IMR-90 (cell line): ENCODE data around the gene TBC1D4. TPM values are rescaled to one million over a fixed set of nuclear protein-coding genes. Genes with fewer than 3 reads are reported as not detected.

Source experiments
- ATAC-seq: fragments of 200-7000 bp; cut with Tn5 transposase; 2 replicates; pipeline ENCODE4 v1.9.1; 2020; ENCODE audit warnings: low read depth, mild to moderate bottlenecking, moderate library complexity
- BruUV-seq: library from RNA; stranded (reverse); fragments of 400-500 nt; replicated peaks from 2 replicates; lab custom pipeline; 2021; lab: Mats Ljungman, UMichigan
- CTCF ChIA-PET: fragments of 300-600 bp; formaldehyde crosslinking; extraction: SDS; loops from one replicate; lab custom pipeline; 2021; ENCODE audit warnings: antibody characterized with exemption; lab: Yijun Ruan, JAX
- POLR2A ChIA-PET: fragments of 300-600 bp; sonication (Branson Sonifier 250); formaldehyde crosslinking; loops from one replicate; lab custom pipeline; 2022; ENCODE audit warnings: antibody characterized with exemption; ENCODE audit not compliant: unreplicated experiment; lab: Charles Lee
- DNase-seq: peaks from one replicate; pipeline ENCODE4 v3.0.0; 2013
- H2AFZ ChIP-seq: replicated peaks from 2 replicates; pipeline ENCODE3; 2013; ENCODE audit warnings: low read length, mild to moderate bottlenecking; ENCODE audit not compliant: poor library complexity
- H2AK5ac ChIP-seq: 2 replicates; pipeline ENCODE4 v1.6.1; 2013; ENCODE audit warnings: low read depth, low read length, inconsistent platforms
- H2AK9ac ChIP-seq: replicated peaks from 2 replicates; pipeline ENCODE3; 2013; ENCODE audit warnings: mild to moderate bottlenecking, low read depth, low read length, moderate library complexity; ENCODE audit not compliant: poor library complexity
- H2BK120ac ChIP-seq: 2 replicates; pipeline ENCODE4 v1.6.1; 2013; ENCODE audit warnings: low read depth, low read length, inconsistent platforms
- H2BK15ac ChIP-seq: 3 replicates; pipeline ENCODE4 v1.6.1; 2013; ENCODE audit warnings: low read depth, low read length, inconsistent platforms
- H2BK20ac ChIP-seq: 2 replicates; pipeline ENCODE4 v1.6.1; 2013; ENCODE audit warnings: low read depth, mild to moderate bottlenecking, inconsistent platforms, low read length, moderate library complexity
- H2BK5ac ChIP-seq: 2 replicates; pipeline ENCODE4 v1.6.1; 2013; ENCODE audit warnings: mild to moderate bottlenecking, low read depth, low read length, inconsistent platforms; ENCODE audit not compliant: poor library complexity, severe bottlenecking
- H3K14ac ChIP-seq: replicated peaks from 2 replicates; pipeline ENCODE4 v1.6.1; 2013; ENCODE audit warnings: low read depth, low read length, inconsistent platforms
- H3K18ac ChIP-seq: 2 replicates; pipeline ENCODE4 v1.6.1; 2013; ENCODE audit warnings: low read depth, low read length, control low read depth
- H3K23ac ChIP-seq: 2 replicates; pipeline ENCODE4 v1.6.1; 2013; ENCODE audit warnings: low read depth, low read length, inconsistent platforms
- H3K27ac ChIP-seq: 2 replicates; pipeline ENCODE4 v1.5.1; 2013; ENCODE audit warnings: mild to moderate bottlenecking, control low read depth, low read length; ENCODE audit not compliant: insufficient read depth
- H3K27me3 ChIP-seq: 2 replicates; pipeline ENCODE4 v1.6.1; 2013; ENCODE audit warnings: low read length; ENCODE audit not compliant: control insufficient read depth, insufficient read depth
- H3K36me3 ChIP-seq: 2 replicates; pipeline ENCODE4 v1.6.1; 2013; ENCODE audit warnings: low read length, mixed read lengths; ENCODE audit not compliant: control insufficient read depth, insufficient read depth
- H3K4ac ChIP-seq: 2 replicates; pipeline ENCODE4 v1.6.1; 2013; ENCODE audit warnings: low read depth, low read length, inconsistent platforms
- H3K4me1 ChIP-seq: 2 replicates; pipeline ENCODE4 v1.6.1; 2013; ENCODE audit warnings: low read length, mixed read lengths; ENCODE audit not compliant: control insufficient read depth, insufficient read depth
- H3K4me2 ChIP-seq: 2 replicates; pipeline ENCODE4 v1.6.1; 2013; ENCODE audit warnings: low read depth, mild to moderate bottlenecking, control low read depth, low read length, moderate library complexity
- H3K4me3 ChIP-seq: 2 replicates; pipeline ENCODE4 v1.5.1; 2013; ENCODE audit warnings: low read depth, mild to moderate bottlenecking, control low read depth, low read length, moderate library complexity; ENCODE audit not compliant: insufficient read depth
- H3K56ac ChIP-seq: 2 replicates; pipeline ENCODE4 v1.6.1; 2013; ENCODE audit warnings: low read length, inconsistent platforms; ENCODE audit not compliant: insufficient read depth; ENCODE audit errors: extremely low read depth
- H3K79me1 ChIP-seq, 2 experiments: 2 replicates each; pipeline ENCODE4 v1.6.1; 2013; ENCODE audit warnings: low read length in 2 of 2, inconsistent platforms in 1 of 2, low read depth in 1 of 2
- H3K9ac ChIP-seq: 2 replicates; pipeline ENCODE4 v1.6.1; 2013; ENCODE audit warnings: low read depth, low read length, control low read depth
- H3K9me1 ChIP-seq: 2 replicates; pipeline ENCODE4 v1.6.1; 2013; ENCODE audit warnings: low read length, inconsistent platforms; ENCODE audit not compliant: insufficient read depth
- H3K9me3 ChIP-seq: 2 replicates; pipeline ENCODE4 v1.6.1; 2013; ENCODE audit warnings: low read length; ENCODE audit not compliant: control insufficient read depth, insufficient read depth
- H4K20me1 ChIP-seq: 2 replicates; pipeline ENCODE4 v1.6.1; 2013; ENCODE audit warnings: low read length, inconsistent platforms; ENCODE audit not compliant: insufficient read depth
- H4K5ac ChIP-seq: 2 replicates; pipeline ENCODE4 v1.6.1; 2013; ENCODE audit warnings: mild to moderate bottlenecking, low read depth, low read length, control low read depth
- H4K8ac ChIP-seq, 2 experiments: 2 replicates each; pipeline ENCODE4 v1.6.1; 2013; ENCODE audit warnings: low read depth in 2 of 2, low read length in 2 of 2, control low read depth in 1 of 2, inconsistent platforms in 1 of 2
- H4K91ac ChIP-seq: 2 replicates; pipeline ENCODE4 v1.6.1; 2013; ENCODE audit warnings: low read depth, low read length, inconsistent platforms; ENCODE audit not compliant: insufficient read depth
- BHLHE40 ChIP-seq: fragments of 150-350 bp; IDR thresholded peaks from 2 replicates; pipeline ENCODE4 v1.6.1; 2016; ENCODE audit warnings: mild to moderate bottlenecking, low read depth, low read length
- CEBPB ChIP-seq: IDR thresholded peaks from 2 replicates; pipeline ENCODE4 v1.6.1; 2012; ENCODE audit warnings: low read depth, low read length, improper control_type of control experiment
- CHD1 ChIP-seq: IDR thresholded peaks from 2 replicates; pipeline ENCODE4 v1.6.1; 2012; ENCODE audit warnings: low read depth, low read length, improper control_type of control experiment
- FOS ChIP-seq: fragments of 150-350 bp; IDR thresholded peaks from 2 replicates; pipeline ENCODE4 v1.6.1; 2016; ENCODE audit warnings: low read depth, low read length
- MAFK ChIP-seq: IDR thresholded peaks from 2 replicates; pipeline ENCODE4 v1.6.1; 2012; ENCODE audit warnings: low read depth, low read length, improper control_type of control experiment
- MAZ ChIP-seq: IDR thresholded peaks from 2 replicates; pipeline ENCODE4 v1.6.1; 2012; ENCODE audit warnings: low read depth, mild to moderate bottlenecking, low read length, improper control_type of control experiment, moderate library complexity, borderline replicate concordance
- MXI1 ChIP-seq: IDR thresholded peaks from 2 replicates; pipeline ENCODE4 v1.6.1; 2012; ENCODE audit warnings: low read depth, mild to moderate bottlenecking, low read length, moderate library complexity, borderline replicate concordance
- NFE2L2 ChIP-seq: fragments of 150-350 bp; IDR thresholded peaks from 2 replicates; pipeline ENCODE4 v1.6.1; 2016; ENCODE audit warnings: low read depth, mild to moderate bottlenecking, low read length
- POLR2A ChIP-seq: IDR thresholded peaks from 2 replicates; pipeline ENCODE4 v1.6.1; 2012; ENCODE audit warnings: mild to moderate bottlenecking, low read depth, low read length
- RAD21 ChIP-seq: IDR thresholded peaks from 2 replicates; pipeline ENCODE4 v1.6.1; 2012; ENCODE audit warnings: low read length, improper control_type of control experiment
- RCOR1 ChIP-seq: IDR thresholded peaks from 2 replicates; pipeline ENCODE4 v1.6.1; 2012; ENCODE audit warnings: mild to moderate bottlenecking, low read length, improper control_type of control experiment; ENCODE audit not compliant: insufficient replicate concordance
- RFX5 ChIP-seq: IDR thresholded peaks from 2 replicates; pipeline ENCODE4 v1.8.0; 2012; ENCODE audit warnings: low read depth, mild to moderate bottlenecking, low read length, moderate library complexity
- SMC3 ChIP-seq: fragments of 150-350 bp; IDR thresholded peaks from 2 replicates; pipeline ENCODE4 v1.6.1; 2016; ENCODE audit warnings: low read depth, mild to moderate bottlenecking, antibody characterized with exemption, low read length, moderate library complexity
- WGBS, 2 experiments: methylation state at CpG; one replicate each; pipeline versions ENCODE4 v1.1.5 to v1.1.7; 2013; ENCODE audit warnings: missing lambda C conversion rate in 2 of 2; ENCODE audit not compliant: insufficient read length in 1 of 2; ENCODE audit errors: extremely low coverage in 2 of 2; 5-methylcytosine and 5-hydroxymethylcytosine counted together
- dilution Hi-C: fragments of 300-500 bp; cut with HindIII; formaldehyde crosslinking; loops from one replicate; pipeline ENCODE4 v1.14.3; 2018; ENCODE audit warnings: low sequenced_read_pairs; ENCODE audit not compliant: unreplicated experiment
- in situ Hi-C: fragments of 300-500 bp; cut with MboI; formaldehyde crosslinking; loops from 3 replicates; pipeline ENCODE4 v1.14.3; 2019; ENCODE audit warnings: low sequenced_read_pairs, inconsistent platforms, mixed read lengths
- intact Hi-C: fragments of 100-400 bp; cut with micrococcal nuclease; formaldehyde crosslinking; loops from 2 replicates; pipeline ENCODE4 v1.10.0; 2022
- polyA plus RNA-seq, 3 experiments: library from polyadenylated mRNA; depleted of rRNA; stranded (reverse); fragments of >200 nt; gene quantifications; 2 replicates each; pipeline ENCODE4 v1.2.3, GENCODE V29; 2012; ENCODE audit warnings: low replicate concordance in 1 of 3
- total RNA-seq: library from RNA; depleted of rRNA; stranded (reverse); fragments of >200 nt; gene quantifications from 2 replicates; pipeline ENCODE4 v1.2.3, GENCODE V29; 2012
- TF ChIP-seq, protein P1 (sequence below): conservative IDR thresholded peaks from 2 replicates; pipeline ENCODE4 v1.5.1; 2012; ENCODE audit warnings: mild to moderate bottlenecking, low read depth, low read length, improper control_type of control experiment
- TF ChIP-seq, protein P2 (sequence below): fragments of 150-350 bp; IDR thresholded peaks from 2 replicates; pipeline ENCODE4 v1.6.1; 2017; ENCODE audit warnings: mild to moderate bottlenecking, antibody characterized with exemption, low read length, low read depth
- TF ChIP-seq, protein P3 (sequence below): fragments of 150-350 bp; IDR thresholded peaks from 2 replicates; pipeline ENCODE4 v1.6.1; 2016; ENCODE audit warnings: low read depth, mild to moderate bottlenecking, low read length, moderate library complexity, borderline replicate concordance

TBC1D4 gene
- total and polyA plus RNA-seq, 2 of the 4 experiments (the other 2 are of a cell fraction): 7.5 to 22.8 TPM

DNA sequence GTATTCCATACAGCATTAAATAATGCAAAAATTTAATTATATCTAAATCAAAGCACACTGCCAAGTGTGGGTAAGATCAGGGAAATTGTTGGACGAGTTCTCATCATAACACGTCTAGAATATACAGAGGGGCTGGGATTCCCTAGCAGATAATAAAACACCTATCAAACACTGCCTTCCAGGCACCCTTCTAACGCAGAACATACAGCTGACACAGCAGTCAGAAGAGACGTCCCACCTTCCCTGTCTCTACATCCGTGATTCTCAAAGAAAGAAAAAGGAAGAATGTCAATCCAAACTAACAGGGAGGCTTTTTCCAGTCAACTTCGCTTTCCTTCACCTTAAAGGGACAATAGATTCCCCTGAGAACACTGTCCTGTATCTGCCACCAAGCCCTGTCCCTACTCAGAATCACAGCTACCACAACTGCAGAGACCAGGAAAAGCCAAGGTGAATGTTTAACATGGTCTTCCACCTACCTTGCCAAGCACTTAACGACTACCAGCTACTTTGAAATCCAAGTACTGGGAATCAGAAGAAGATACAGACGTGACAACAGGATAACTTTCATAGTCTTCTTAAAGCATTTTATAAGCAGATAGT lies 38.5 kb downstream of the TBC1D4 start:
- POLR2A ChIA-PET: interaction anchor here (0.6 kb wide), 2 partner anchors 295 to 534 kb away, joined by 3 to 4 read pairs; no protein-coding TSS in a partner anchor
- Histone ChIP-seq H2BK15ac (no peak overlapping the region), H3K27ac (no peak overlapping the region), H3K56ac (no peak overlapping the region), H2BK120ac (no peak overlapping the region), H3K18ac (no peak overlapping the region), H3K23ac (no peak overlapping the region), H2BK20ac (no peak overlapping the region), H4K91ac (no peak overlapping the region), H3K14ac (no peak overlapping the region), H3K4ac (no peak overlapping the region), H3K9me3 (no peaks in the 10 kb centered on the region), H4K5ac (no peak overlapping the region), H3K4me1 (peaks cover 2% of the 10 kb centered on the region; the same call in 1 of the 2 replicates), H3K79me1 (no peaks in the 10 kb centered on the region), H3K36me3 (no peaks in the 10 kb centered on the region), H4K20me1 (no peaks in the 10 kb centered on the region; the same call in 1 of the 2 replicates), H4K8ac (no peak overlapping the region), H2AK5ac (no peak overlapping the region), H3K27me3 (no peaks in the 10 kb centered on the region), H3K4me3 (no peak overlapping the region), H2BK5ac (no peak overlapping the region), H2AFZ (no peak overlapping the region), H3K4me2 (no peak overlapping the region), H3K9ac (no peak overlapping the region), H2AK9ac (no peak overlapping the region), H3K9me1 (no peaks in the 10 kb centered on the region)
- BruUV-seq: no TSS peak
- intact Hi-C loops: loop anchor here (10.0 kb wide), 1 partner anchor 69 kb away; no protein-coding TSS in a partner anchor
- dilution Hi-C loops: no loop called here
- 70% methylated on average over 3 of the region's 8 CpGs; no CpG with 5 or more reads in 1 of the 2 experiments for WGBS, 2 experiments
- CTCF ChIA-PET: interaction anchor here (0.5 to 0.9 kb wide), 4 partner anchors 9 to 79 kb away, joined by 3 to 6 read pairs (median 4); no protein-coding TSS in a partner anchor
- no peak for ATAC-seq
- in situ Hi-C loops: no loop called here
- TF ChIP-seq, protein P1, sequence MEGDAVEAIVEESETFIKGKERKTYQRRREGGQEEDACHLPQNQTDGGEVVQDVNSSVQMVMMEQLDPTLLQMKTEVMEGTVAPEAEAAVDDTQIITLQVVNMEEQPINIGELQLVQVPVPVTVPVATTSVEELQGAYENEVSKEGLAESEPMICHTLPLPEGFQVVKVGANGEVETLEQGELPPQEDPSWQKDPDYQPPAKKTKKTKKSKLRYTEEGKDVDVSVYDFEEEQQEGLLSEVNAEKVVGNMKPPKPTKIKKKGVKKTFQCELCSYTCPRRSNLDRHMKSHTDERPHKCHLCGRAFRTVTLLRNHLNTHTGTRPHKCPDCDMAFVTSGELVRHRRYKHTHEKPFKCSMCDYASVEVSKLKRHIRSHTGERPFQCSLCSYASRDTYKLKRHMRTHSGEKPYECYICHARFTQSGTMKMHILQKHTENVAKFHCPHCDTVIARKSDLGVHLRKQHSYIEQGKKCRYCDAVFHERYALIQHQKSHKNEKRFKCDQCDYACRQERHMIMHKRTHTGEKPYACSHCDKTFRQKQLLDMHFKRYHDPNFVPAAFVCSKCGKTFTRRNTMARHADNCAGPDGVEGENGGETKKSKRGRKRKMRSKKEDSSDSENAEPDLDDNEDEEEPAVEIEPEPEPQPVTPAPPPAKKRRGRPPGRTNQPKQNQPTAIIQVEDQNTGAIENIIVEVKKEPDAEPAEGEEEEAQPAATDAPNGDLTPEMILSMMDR: no peak
- TF ChIP-seq CHD1 (no peak), RFX5 (no peak), MAZ (no peak), BHLHE40 (no peak), RCOR1 (no peak), NFE2L2 (no peak), POLR2A (no peak), RAD21 (no peak), MAFK (no peak), CEBPB (no peak), FOS (no peak), MXI1 (no peak), SMC3 (no peak)
- TF ChIP-seq, protein P2, sequence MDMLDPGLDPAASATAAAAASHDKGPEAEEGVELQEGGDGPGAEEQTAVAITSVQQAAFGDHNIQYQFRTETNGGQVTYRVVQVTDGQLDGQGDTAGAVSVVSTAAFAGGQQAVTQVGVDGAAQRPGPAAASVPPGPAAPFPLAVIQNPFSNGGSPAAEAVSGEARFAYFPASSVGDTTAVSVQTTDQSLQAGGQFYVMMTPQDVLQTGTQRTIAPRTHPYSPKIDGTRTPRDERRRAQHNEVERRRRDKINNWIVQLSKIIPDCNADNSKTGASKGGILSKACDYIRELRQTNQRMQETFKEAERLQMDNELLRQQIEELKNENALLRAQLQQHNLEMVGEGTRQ: no peak
- TF ChIP-seq, protein P3, sequence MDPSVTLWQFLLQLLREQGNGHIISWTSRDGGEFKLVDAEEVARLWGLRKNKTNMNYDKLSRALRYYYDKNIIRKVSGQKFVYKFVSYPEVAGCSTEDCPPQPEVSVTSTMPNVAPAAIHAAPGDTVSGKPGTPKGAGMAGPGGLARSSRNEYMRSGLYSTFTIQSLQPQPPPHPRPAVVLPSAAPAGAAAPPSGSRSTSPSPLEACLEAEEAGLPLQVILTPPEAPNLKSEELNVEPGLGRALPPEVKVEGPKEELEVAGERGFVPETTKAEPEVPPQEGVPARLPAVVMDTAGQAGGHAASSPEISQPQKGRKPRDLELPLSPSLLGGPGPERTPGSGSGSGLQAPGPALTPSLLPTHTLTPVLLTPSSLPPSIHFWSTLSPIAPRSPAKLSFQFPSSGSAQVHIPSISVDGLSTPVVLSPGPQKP: no peak
- no peak for DNase-seq
